ENCODE data around the gene MKKS.

MKKS gene

DNA sequence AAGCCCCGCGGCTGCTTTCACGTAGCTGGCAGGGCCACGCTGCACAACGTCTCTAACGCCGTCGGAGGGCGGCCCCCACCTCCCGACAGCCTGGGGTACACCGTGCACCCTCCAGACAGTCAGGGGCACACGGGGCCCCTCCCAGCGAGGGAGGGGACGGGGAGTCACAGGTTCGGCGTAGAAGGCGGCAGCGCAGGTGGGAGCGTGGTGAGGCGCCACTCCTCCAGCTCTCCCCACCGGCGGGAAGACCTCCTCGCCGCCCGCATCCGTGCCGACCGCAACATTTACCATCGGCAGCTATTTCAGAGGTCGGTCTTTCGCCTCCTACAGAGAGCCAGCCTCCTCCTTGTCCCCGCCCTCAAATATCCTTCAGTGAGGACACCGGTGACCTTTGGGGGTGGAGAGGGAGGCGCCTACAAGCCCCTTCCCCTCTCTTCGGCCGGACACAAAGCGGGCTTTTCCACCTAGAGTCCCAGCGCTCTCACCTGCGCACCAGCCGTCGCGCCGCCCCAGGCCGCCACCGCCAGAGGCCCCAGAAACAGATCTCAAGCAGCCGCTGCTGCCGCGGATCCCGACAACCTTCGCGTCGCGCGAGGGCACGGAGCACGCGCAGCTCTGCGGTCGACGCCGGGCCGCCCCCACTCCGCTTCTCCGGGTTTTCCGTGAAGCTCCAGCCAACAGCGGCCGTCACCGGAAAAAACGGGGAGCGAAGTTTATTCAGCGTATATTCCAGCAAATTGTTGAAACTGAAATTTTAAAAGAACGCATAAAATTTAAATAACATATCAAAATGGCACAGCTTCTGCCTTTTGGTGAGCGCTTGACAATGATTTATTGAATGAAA, at the start of gene MKKS:
Gene MKKS (minus strand): TSS at position 600 of the 844 bp plus-strand sequence. CDS start 20,708 bp downstream, outside the sequence.
- peak; percentile 71 to 79 for DNase-seq (ENCODE audit: low read depth in 2 of 2)

DNA sequence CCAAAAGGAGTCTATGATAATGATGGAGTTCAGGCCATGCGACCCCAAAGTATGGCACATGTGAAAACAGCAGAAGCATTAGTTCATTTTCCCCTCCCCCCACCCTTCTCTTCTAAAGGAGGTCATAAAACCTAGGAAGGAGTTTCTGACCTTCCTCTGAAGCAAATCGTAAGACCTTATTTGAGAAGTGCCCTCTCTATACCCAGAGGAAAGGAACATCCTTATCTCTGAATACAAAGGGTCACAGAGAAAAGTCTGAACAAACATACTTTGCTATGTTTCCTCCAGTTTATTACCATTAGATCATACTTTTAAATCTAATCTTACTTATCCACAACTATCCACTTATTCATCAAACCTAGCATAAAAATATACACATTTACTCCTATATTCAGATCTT, 49.7 kb upstream of the MKKS start:
- DNase-seq (ENCODE audit: low read depth in 2 of 2) = no peak

DNA sequence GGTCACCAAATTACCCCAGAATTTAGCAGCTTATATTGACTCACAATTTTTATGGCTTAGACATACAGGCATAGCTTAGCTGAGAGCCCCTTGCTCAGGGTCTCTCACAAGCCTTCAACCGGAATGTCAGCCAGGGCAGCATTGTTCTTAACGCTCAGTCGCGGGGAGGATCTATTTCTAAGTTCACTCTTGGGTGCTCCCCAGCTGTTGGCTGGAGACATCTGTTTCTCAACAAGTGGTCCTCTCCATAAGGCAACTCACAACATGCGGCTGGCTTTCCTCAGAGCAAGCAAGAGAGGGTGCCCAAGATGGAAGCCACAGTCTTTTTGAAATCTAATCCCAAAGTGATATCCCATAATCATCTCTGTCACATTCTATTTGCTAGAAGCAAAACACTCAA, 47.7 kb upstream of the MKKS start:
- no peak for DNase-seq (ENCODE audit: low read depth in 2 of 2)

DNA sequence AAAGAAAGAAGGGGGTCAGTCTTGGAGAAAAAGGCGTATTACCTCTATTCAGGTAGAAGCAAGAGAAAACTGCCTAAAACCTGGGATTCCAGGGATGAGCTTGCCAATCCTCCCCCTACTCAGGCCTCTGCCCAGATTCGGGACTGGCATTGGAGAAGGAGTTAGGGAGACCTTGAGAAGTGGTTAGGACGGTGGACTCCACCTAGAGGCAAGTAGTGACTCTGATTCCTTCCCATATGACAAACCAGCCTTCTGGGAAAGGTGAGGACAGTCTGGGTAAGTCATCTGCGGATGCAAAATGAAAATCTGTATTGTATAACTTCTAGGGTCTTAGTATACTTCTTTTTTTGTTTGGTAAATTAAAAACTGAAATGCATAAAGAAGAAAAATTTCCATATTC, 44.9 kb upstream of the MKKS start:
- no peak for DNase-seq (ENCODE audit: low read depth in 2 of 2)

DNA sequence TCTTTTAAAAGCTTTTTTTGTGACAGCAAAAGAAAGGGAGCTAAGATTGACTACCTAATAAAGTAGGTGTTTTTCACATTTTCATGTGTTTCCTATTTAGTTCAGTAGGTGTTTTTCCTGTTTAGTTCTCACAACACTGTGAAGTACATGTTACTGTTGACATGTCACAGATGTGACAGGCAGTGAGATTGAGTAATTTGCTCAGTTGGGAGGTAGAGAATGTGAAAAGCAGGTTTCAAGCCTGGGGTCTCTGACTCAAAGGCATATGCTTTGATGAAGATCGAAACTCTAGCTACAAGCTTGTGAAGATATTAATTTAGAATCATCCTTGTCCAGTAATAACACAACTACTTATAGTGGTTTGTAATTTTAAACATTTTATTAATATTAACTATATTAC, 44.2 kb upstream of the MKKS start:
- DNase-seq (ENCODE audit: low read depth in 2 of 2) = no peak

DNA sequence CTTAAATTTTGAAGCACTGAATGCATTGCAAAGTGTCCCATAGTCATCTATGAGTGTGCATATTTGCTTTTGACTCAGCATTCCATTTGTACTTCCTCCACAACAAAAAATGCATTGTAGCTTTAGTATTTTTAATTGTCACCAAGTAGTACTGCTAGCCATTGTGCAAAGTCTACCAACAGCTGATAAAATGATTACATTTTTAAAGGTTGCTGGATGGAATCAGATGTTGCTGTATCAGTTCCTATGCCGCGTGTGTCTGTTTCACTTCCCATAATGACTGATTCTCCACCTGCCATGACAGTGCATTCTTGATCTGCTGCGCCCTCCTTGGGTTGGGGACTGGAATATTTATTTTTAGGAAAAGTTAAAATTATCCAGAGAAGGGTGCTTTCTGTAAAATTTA, 42.3 kb upstream of the MKKS start:
- DNase-seq (ENCODE audit: low read depth in 2 of 2) = no peak

DNA sequence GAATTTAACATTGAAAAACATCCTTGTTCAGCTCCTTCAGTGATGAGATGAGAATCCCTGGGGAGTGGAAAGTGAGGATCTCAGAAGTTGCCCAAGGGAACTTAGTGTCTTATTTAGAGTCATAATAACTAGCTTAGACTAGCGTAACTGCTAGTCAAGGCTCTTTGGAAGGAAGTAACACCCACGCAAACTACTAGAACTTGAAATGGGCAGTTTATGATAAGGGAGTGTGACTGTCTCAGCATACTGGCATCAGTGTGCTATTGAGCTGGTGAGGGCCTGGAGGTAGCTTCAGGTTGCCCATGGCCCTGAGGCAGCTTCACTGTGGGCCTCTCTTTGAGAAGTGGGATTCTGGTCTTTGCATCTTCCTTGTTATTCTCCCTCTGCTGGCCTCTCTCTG, 41.2 kb upstream of the MKKS start:
- DNase-seq (ENCODE audit: low read depth in 2 of 2) = no peak

DNA sequence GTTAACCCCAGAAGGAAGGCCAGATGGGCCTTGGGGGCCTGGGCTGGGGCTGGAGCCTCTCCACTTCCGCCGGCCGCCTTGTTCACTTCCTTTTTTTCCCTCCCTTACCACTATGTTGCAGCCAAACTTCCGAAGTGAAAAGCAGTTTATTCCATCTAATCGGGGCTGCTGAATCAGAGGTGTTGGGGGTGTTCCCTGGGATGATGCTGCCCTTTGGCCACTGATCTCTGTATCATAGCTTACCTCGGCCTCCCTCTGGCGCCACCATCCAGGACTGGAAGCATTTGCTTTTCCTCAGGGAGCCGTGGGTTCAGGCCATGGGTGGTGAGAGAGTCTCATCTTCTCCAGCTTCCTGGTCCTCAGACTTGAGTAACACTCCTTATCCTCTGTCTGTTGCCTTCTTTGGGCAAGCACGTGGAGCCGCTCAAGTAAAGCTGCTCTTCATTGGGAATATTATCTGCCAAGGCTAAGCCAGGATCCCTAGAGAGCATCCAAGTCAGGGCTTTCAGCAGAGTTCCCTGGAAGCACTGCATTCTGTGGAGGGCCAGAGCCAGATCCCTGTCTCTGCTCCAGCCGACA, 40.7 kb upstream of the MKKS start:
- no peak for DNase-seq (ENCODE audit: low read depth in 2 of 2)

DNA sequence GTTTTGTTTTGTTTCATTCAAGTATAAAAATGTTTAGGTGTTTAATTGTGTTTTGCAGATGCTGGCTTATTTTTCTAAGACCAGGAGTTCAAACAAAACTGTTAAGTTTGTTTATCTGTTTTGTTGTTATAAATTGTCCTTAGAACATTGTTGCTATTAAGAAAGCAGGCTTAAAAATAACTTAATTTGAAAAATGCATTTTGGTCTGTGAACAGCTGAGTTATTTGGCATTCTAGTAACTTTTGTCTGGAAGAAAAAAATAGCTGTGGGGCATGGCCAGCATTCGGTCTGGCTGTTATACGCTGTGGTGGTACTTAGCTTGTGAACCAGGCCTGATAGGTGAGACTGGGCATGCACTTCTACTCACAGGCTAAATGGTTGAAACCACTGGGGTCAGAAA, 38.8 kb upstream of the MKKS start:
- DNase-seq (ENCODE audit: low read depth in 2 of 2) = no peak

DNA sequence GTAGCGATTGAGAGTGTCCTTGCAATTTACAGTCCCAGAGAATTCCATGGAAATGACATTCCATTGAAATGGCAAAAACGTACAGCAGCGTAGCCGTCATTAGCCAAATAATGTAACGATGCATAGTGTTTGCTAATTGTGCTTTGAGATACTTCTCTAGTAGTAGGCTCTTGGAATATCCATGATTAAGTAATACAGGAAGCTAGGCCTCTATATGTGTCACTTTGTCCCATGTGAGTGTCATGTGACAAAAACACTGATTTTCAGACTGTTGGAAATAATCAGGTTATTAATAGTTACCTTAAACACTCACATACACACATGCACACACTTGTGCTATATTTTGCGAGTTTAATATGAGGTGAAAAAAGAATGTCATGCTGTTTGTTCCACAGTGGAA, 36.3 kb upstream of the MKKS start:
- DNase-seq (ENCODE audit: low read depth in 2 of 2) = no peak

DNA sequence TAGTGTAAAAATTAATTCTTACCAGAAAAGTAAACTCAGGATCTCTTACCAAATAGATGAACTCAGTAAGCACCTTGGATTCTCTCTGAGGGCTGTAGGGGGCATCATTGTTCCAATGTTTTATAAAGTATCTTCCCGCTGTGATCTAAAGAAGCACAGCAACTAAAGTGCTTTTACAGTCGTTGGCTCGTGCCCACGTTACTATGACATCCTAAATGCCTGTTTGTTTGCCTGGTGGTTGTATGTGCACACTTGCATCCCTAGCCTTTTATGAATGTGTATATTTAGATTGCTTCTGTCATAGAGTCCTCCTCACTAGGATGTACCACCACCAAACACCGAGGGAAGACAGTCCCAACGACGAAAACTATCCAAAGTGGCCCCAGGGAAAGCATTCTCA, 35.6 kb upstream of the MKKS start:
- DNase-seq (ENCODE audit: low read depth in 2 of 2) = no peak

DNA sequence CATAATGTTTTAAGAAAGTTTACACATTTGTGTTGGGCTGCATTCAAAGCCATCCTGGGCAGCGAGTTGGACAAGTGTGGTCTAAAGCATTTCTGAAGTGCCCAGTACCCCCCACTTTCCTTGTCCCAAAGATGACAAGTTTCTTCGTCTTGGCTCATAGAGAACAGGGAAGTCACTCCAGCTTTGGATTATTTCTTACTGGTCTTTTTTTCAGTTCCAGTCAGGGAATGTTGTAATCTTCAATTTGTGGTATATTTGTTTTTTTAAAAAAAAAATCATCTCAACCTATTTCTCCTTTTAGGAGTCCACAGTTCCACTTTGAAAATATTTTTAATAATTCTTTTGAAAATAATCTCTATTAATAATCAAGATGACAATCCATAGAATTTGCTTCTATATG, 35.0 kb upstream of the MKKS start:
- no peak for DNase-seq (ENCODE audit: low read depth in 2 of 2)

DNA sequence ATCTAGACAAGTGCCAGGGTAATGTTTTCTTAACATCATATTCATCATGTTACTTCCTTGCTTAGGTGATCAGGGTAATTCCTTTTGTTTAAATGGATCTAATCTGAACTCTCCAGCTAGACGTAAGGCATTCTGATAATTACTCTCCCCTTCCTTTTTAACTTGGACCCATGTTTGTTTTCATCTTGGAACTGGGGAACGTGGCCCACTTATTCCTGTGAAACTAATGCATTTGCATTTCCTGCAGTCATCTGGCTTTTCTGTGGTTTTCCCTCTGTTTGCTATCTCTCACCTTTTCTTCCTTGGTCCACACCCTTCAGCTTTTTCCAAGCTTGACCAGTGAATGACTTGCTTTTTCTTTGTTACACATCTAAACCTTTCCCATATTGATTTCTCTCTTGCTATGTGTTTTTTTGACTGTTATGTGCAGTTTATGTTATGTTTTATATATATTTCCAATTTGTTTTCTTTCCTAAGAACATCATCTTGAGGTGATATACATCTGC, 34.4 kb upstream of the MKKS start:
- DNase-seq (ENCODE audit: low read depth in 2 of 2) = no peak

DNA sequence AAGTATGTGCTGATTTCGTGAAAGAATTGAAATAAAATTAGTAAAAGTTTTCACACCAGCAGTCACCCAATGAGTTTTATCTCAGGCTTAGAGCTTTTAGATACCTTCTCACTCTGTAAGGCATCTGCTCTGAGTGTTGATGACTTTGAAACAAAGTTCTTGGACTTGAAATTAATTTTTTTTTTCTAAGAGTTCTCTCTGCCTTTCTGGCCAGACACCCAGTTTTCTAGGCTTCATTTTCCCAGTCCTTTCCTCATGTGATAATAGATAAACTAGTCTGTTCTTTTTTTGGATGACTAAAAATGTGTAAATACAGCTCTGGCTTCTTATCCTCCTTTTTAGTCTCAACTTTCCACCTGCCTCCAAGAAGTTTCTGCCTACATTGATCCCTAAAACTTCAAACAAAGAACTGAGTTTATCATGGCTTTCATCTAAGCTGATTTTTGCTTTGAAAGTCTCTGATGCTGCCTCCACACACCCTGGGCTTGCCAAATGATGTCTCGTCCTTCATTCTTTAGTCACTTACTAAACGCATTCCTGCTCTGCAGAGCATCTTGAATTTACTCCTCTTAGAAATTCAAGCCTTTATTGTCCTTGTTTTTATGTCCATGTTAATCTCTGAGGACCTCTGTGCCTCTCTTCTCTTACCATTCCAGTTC, 33.8 kb upstream of the MKKS start:
- no peak for DNase-seq (ENCODE audit: low read depth in 2 of 2)

DNA sequence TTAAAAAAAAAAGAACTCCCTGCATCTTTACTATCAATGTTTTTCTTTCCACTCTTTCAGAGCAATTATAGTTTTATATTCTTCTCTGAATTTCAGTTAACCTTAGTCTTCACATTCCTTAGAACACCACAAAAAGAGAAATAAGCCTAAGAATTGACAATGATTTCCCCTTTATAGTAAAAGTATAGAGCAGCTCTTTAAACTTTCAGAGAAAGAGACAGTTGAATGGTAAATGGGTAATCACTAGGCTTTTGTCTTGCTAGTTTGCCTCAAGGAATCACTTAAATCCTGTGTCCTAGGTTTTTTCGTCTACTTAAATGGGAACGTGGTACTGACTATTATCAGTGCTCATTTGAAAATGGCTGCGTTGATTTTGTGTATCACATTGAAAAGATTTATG, 32.8 kb upstream of the MKKS start:
- no peak for DNase-seq (ENCODE audit: low read depth in 2 of 2)

DNA sequence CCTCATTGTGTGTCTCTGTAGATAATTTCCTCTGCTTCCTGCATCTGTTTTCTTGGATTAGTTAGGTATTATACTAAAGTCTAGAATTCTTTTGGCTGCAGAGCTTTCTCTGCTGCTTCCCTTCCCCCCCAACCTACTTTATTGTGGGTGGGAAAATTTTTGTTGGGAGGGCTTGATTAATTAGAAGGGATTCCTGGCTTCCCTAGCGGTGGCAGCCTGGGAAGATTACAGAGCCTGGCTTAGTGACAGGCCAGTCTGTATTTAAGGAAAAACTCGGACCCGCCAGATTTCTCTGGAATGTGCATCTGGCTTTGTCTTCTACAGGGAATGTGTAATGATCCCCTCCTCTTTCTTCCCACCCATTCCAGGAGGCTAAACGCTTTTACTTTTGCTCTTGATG, 32.3 kb upstream of the MKKS start:
- DNase-seq (ENCODE audit: low read depth in 2 of 2) = no peak

DNA sequence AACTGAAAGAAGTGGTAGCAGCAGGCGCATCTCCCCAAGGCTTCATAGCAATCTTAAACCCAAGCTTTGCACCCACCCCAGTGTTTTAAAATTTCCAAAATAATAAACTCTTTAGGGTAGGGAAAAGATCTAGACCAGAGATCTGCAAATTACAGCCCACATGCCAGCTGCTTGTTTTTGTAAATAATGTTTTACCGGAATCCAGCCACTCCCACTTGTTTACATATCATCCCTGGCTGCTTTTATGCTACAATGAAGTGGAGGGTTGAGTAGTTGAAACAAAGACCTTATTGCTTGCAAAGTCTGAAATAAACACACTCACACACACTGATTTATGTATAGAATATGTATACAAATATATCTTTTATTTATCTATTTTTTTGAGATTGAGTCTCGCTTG, 31.1 kb upstream of the MKKS start:
- no peak for DNase-seq (ENCODE audit: low read depth in 2 of 2)

DNA sequence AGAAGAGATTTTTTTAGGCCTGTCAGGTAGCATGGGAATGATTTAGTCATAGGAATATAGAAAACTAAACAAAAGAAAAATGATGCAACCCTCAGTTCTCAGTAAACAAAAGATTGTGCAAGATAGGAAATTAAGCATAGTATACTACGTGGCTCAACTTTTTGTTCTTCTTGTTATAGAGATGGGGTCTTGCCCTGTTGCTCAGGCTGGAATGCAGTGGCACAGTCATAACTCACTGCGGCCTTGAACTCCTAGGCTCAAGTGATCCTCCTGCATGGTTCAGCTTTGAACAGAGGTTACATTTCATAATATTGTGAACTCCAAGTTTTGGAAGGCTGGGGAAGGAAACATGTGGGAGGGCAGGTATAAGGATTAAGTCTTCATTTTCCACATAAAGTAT, 29.6 kb upstream of the MKKS start:
- DNase-seq (ENCODE audit: low read depth in 2 of 2) = no peak

DNA sequence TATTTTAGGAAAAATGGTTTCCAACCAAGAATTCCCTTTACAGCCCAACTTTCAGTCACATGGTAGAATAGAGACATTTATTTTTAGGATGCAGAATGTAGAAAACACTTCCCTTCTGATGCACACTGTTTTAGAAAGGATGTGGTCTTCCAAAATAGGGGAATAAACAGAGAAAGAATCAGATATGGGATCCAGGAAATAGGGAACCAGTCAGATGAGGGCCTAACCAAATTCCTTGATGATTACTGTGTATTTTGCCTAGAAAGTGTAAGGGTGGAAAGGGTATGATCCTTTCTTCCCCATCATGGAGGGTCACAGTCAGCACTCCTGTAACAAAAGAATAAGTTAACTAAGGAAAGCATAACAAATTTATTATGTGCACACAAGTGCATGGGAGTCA, 28.5 kb upstream of the MKKS start:
- no peak for DNase-seq (ENCODE audit: low read depth in 2 of 2)

DNA sequence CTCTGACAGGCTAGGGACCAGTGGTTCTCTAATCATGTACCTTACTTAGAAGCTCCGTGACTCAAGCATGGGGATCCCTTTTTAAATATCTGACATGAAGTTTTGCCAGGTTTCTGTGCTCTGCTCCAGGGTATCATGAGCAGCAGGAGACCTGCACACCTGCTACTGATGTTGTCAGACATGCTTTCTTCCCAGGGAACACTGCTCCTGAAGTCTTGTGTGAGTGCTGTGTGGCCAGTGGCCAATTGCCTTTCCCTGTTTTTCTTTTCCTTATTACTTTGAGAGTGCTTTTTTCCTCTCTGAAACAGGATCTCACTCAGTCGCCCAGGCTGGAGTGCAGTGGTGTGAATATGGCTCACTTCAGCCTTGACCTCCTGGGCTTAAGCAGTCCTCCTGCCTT, 27.5 kb upstream of the MKKS start:
- no peak for DNase-seq (ENCODE audit: low read depth in 2 of 2)

DNA sequence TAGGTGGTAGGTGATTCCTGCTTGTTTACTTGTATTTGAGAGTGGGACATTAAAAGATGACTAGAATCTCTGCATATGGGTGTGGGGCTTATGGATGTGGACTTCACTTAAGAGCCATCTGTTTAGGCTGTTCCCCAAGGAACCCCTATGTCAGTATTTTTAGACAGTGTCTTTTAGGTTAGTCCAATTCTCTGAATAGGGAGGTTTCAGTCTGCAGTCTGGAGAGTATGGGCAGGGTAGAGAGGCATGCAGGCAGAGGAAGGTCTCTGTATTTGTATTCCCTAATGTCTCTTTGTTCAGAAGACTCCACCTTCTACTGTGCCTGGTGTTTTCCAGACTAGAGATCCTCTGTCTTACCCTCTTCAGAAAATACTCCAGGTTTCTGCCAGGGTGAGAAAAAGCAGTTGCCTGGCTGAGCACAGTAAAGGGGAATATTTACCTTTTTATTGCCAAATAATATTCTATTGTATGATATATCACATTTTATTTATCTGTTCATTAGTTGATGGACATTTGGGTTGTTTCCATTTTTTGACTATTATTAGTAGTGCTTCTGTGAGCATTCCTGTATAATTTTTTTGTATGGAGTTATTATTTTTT, 20.2 kb upstream of the MKKS start:
- no peak for DNase-seq (ENCODE audit: low read depth in 2 of 2)

DNA sequence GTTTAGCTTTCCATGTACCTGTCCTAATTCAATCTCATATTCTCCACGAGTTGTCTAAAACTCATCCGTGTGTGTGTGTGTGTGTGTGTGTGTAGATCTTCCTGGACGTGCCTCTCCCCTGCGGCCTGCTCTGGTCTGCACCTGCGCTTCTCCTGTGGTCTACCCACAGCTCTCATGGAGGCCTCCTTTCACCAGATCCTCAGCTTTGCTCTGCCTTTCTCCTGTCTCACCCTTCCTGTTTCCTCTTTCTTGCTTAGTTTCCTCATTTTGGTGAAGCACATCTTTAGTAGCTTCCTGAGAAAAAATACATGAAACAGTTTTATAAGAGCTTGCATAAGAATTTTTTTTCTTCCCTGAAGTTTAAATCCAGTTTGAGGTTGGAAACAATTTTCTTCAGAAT, 19.2 kb upstream of the MKKS start:
- DNase-seq (ENCODE audit: low read depth in 2 of 2) = no peak

DNA sequence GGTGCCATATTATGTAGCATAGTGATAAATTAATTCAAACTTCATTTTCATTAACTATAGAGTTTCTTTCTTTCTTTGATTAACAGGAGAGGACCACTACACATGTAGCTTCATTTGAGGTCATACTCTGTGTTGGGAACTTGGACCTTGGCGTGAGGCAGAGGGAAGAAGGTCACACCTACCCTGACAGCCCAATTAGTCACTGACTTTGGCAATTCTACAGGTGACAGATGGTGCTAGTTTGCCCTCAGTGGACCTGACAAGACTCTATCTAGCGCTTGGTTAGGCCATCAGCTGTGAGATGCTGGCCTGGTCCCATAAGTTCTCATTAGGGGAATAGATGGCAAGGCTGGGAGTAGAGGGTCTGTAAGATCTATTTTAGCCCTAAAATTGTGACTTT, 15.2 kb upstream of the MKKS start:
- DNase-seq (ENCODE audit: low read depth in 2 of 2) = no peak

All from stimulated activated CD4-positive, alpha-beta T cell treated with anti-CD3 and anti-CD28 coated beads, Interleukin-15, amount 100 ng/mL, for 48 hours (primary cell).